Islet of Langerhans (tissue), 1 donor: ENCODE data around the gene GRIA1.
"Not testable (repeated sequence)": the region's sequence is repeated elsewhere in the genome, so short reads cannot be mapped to it uniquely, and the experiment has no call there.

ENCODE experiments used
- FAIRE-seq: peaks from one replicate; lab custom pipeline; 2011; peaks lifted over from hg19 to GRCh38; lab: Jason Lieb, UNC

The GRIA1 gene

DNA sequence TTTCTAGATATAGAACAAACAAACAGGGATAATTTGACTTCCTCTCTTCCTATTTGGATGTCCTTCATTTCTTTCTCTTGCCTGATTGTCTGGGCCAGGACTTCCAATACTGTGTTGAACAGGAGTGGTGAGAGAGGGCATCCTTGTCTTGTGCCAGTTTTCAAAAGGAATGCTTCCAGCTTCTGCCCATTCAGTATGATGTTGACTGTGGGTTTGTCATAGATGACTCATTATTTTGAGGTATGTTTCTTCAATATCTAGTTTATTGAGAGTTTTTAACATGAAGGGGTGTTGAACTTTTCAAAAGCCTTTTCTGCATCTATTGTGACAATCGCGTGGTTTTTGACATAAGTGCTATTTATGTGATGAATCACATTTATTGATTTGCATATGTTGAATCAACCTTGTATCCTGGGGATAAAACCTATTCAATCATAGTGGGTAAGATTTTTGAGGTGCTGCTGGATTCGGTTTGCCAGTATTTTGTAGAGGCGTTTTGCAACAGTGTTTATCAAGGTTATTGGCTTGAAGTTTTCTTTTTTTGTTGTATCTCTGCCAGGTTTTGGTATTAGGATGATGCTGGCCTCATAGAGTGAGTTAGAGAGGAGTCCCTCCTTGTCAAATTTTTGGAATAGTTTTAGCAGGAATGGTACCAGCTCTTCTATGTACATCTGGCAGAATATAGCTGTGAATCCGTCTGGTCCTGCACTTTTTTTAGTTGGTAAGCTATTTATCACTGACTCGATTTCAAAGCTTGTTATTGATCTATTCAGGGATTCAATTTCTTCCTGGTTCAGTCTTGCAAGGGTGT, 359.0 kb downstream of the GRIA1 start:
- FAIRE-seq, result not testable (repeated sequence)

DNA sequence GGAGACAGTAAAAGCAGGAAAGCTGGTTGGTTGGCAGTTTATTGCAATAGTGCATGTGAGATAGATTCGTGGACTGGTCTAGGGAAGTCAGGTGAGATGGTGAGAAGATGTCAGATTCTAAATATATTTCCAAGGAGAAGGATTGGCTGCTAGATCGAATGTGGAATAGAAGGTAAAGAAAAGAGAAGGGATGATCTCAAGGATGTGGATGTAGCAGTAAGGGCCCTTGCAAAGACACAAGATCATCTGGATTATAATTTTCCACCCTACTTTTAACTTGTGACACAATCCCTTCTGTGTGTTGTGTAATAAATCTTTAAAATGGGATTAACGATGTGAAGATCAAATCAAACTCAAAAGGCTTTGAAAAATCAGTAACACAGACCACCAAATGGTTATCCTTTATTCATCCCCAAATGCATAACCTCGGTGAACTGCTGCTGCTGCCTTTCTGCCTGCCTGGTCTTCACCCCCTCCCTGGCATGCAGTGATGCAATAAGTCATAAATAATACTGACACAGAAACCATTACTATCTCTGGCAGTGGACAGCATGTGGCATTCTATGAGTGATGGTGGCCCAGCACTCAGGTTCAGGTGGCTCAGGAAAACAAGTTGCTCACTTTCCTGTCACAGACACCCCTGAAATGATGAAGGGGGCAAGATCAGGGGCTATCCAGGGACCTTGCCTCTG, 369.9 kb downstream of the GRIA1 start:
- FAIRE-seq, result no peak

DNA sequence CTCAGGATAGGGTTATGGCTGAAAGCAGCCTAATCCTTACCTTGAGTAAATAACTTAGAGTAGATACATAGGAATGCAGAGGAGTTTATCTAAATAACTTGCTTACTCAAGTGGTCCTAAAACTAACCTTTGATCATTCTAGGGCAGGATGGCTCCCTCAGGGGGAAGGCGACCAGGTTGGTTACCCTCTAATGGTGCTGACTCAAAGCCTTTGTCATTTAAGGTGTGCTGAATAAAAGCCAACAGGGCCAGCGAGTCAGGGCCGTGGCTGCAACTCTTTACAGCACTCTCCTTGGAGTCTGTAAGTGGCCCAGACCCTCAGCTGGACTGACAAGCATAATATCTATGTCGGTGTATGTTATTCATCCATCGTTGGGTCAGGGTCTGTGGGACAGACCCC, 372.4 kb downstream of the GRIA1 start:
- FAIRE-seq, result not testable (repeated sequence)
